Stimulated activated CD4-positive, alpha-beta T cell treated with anti-CD3 and anti-CD28 coated beads, Interleukin-1b, Interleukin-23, amount 100 ng/mL, for 48 hours (primary cell): ENCODE data around the gene RRBP1.

Experiments
- DNase-seq: peaks from one replicate; pipeline ENCODE4 v3.0.0-alpha.2; 2020

The RRBP1 gene

GRCh38 chr20:17679941-17680835, 1.9 kb downstream of the RRBP1 start:
- DNase-seq = no peak

GRCh38 chr20:17678886-17679285, 3.2 kb downstream of the RRBP1 start:
- no peak for DNase-seq

DNA sequence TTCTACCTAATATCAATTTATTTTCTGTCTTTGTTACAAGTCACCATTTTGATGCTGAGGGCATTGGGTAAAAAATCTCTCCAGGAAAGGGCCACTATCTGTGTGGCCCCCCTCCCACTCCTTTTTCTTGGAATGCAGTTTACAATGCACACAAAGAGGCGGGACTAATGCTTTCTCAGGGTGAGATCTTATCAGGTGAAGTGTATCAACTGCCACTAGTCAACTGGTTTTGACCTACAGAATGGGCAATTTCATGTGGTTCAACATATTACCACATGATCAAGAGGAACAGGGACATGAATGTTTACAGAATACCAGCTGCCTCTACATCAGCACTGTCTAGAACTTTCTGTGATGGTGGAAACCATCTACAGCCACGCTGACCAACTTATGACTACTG, 3.7 kb downstream of the RRBP1 start:
- DNase-seq = no peak

GRCh38 chr20:17676942-17677341, 5.1 kb downstream of the RRBP1 start:
- no peak for DNase-seq

DNA sequence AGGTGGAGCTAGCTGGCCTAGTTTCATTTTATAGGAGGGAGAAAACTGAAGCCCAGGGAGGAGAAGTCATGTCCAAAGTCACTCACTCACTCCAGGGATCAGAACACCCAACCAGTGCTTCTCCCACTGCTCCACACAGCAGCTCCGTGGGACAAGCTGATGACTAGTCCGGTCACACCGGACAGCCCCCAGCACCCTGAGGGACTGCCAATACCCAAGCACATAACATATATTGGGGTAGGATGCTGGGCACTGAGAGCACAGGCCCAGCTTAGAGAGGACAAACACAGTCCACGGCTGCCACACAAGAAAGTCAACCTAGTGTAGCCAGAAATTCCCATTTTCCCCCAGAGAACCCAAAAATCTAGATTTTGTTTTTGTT, 5.7 kb downstream of the RRBP1 start:
- no peak for DNase-seq

- no peak for DNase-seq
Measured at GRCh38 chr20:17675519-17676377, 6.3 kb downstream of the RRBP1 start.

DNA sequence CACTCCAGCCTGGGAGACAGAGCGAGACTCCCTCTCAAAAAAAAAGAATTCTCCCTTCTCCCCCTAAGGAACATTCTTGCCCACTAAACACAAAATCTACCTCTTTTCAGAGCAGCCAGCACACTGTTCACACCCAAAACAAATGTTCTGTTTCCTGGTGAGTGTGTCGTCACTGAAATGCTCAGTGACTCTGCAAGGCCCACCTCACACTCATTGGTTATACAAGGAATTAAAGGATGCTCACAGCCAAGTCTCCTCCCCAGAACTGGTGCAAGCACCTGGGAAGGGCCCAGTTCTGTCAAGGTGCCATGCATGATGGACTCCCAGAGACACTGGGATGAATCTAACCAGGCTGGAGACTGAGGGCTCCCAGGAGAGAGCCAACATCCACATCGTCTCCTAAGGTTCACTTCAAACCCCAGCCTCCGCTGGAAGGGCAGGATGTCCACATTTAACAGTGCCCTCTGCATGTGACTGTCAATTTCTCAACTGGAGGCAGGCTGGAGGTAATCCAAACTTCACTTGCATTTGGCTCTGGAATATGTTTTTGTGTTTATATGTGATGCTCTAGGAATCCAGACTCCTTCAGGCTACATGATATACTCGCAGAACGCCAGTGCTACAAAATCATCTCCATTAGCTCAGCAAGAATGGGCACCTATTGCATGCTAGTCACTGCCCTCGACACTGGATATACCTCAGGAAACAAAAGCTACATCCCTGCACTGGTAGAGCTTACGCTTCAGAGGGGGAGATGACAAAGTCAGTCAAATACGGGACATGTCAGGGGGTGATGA, 7.1 kb downstream of the RRBP1 start:
- no peak for DNase-seq

DNA sequence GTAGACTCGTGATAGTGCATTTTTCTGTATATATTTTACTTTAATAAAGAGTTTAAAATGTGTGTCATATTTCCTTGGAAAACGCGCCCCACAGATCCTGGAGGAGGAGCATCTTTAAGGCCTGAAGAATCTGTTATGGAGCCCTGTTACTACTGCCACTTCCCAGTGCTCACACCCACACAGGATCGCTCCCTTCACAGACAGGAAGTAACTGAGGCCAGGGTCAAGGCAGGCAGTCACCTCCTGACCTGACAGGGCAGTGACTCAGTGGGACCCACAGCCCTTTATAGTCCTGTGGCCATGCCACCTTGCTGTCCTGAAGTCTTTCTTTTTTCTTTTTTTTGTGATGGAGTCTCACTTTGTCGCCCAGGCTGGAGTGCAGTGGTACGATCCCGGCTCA, 9.0 kb downstream of the RRBP1 start:
- DNase-seq = no peak

GRCh38 chr20:17671565-17671964, 10.5 kb downstream of the RRBP1 start:
- DNase-seq = no peak

DNA sequence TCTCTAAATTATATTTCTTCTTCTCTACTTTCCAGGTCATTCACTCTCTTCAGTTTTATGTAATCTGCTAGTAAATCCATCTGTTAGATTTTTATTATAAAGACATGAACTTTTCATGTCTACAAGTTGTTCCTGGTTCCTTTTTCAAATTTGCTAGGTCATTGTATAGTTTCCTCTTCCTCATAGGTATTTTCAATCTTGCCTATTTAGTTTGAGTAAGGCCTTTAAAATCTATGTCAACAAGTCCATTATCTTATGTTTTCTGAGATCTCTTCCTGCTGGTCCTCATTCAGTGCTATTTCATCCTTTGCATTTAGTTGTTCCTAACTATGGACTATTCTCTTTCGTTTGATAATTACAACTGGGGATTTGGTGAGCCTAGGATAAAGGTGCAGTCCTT, 11.0 kb downstream of the RRBP1 start:
- DNase-seq = no peak

- DNase-seq = no peak
Measured at GRCh38 chr20:17669306-17669931, 12.6 kb downstream of the RRBP1 start.

GRCh38 chr20:17668432-17668831, 13.6 kb downstream of the RRBP1 start:
- no peak for DNase-seq

DNA sequence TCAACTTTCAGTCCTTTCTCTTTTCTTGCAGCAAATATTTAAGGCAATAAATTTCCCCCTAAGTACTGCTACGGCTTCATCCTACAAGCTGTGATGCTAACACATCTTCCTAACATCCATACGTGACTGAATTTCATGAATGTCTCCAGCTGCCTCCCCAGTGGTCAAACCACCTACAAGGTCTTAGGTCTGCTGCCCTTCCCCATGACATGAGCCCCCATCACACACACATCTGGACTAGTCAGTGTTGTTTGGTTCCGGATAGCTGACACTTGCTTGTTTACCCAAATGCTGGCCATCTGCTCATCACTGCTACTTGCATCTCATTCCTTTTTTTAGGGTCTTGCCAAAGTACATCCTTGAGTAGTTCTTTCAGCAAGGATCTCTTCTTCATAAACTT, 14.6 kb downstream of the RRBP1 start:
- no peak for DNase-seq

- DNase-seq = no peak
Measured at GRCh38 chr20:17666481-17666880, 15.6 kb downstream of the RRBP1 start.

GRCh38 chr20:17665756-17666155, 16.3 kb downstream of the RRBP1 start:
- DNase-seq = no peak

DNA sequence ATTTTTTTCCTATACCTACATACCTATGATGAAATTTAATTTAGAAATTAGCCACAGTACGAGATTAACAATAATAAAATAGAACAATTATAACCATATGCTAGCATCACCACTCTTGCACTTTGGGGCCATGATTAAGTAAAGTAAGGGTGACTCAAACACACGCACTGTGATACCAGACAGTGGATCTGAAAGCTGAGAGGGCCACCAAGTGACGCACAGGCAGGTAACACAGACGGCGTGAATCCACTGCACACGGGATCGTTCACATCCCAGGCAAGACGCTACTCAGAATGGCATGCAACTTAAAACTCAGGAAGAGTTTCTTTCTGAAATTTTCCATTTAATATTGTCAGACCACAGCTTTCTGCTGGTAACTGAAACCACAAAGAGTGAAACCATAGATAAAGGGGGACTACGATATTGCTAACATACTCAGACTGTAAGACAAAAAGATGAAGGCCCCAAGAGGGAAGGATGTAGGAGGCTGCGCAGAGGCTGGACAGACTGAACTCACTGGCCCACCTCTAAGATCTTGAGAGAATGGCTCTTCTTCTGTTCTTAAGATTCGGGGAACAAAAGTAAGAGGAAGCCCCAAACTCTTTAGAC, 17.9 kb downstream of the RRBP1 start:
- peak; percentile 16 for DNase-seq

DNA sequence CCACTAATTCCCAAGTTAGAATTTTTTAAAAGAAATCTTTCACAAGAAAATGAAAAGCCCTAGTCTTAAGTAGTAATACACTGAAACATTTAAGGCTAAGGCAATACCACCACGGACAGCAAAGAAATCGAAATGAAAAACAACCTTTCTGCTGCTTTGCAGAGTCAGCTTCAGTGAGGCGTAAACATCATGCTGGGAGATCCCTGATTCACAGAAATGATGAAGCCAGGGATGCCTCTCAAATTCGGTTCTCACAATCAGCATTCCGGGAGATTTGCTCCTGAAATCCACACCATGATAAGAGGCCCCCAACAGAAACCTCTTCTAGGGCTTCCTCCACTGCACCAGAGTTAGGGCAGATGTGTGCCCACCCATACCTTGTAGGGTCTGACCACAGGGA, 18.6 kb downstream of the RRBP1 start:
- no peak for DNase-seq

- no peak for DNase-seq
Measured at GRCh38 chr20:17663040-17663399, 19.0 kb downstream of the RRBP1 start.

GRCh38 chr20:17662333-17663039, 19.6 kb downstream of the RRBP1 start:
- DNase-seq = no peak

- DNase-seq = no peak
Measured at GRCh38 chr20:17661121-17661744, 20.8 kb downstream of the RRBP1 start.

DNA sequence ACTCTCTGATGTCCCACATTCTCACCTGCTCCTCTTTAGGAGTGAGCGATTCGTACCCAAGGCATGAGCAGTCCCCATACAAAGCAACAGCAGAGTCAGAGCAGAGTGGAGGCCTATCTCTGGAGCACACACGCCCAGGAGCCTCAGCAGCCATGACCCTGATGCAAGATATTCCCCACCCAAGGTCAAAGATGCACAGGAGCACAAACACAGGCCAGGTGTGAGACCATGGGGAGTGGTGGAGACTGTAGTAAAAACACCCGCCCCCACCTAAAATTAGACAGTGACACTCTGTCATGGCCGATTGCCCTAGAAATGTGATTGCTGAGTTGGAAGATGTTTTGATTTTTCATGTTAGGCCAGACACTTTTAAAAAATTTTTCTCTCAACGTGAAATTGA, 21.4 kb downstream of the RRBP1 start:
- no peak for DNase-seq
